PC-9 (cell line): ENCODE results near the gene AP1B1.

Experiments
- CTCF ChIP-seq: fragments of 200-600 bp; sonication (generic); conservative IDR thresholded peaks from 2 replicates; pipeline ENCODE4 v1.6.1; 2017; ENCODE audit warnings: mixed run types, antibody characterized with exemption, mild to moderate bottlenecking, moderate library complexity
- EZH2 ChIP-seq: fragments of 200-600 bp; sonication (generic); IDR thresholded peaks from 2 replicates; pipeline ENCODE4 v1.8.0; 2017; ENCODE audit warnings: antibody characterized with exemption, low read depth

GRCh38 chr22:29332886-29333496, 55.4 kb downstream of the AP1B1 start:
- TF ChIP-seq CTCF (no peak), EZH2 (no peak)
